KOPT-K1 (cell line): ENCODE results near the gene LCE3D.
"Not testable (repeated sequence)": the region's sequence is repeated elsewhere in the genome, so short reads cannot be mapped to it uniquely, and the experiment has no call there.

Experiments used
- H3K27ac ChIP-seq: fragments of 200-600 bp; sonication (generic); 2 replicates; pipeline ENCODE4 v1.5.1; 2016; ENCODE audit warnings: antibody characterized with exemption, mild to moderate bottlenecking, low read depth, low read length; ENCODE audit not compliant: poor library complexity, severe bottlenecking
- H3K36me3 ChIP-seq: fragments of 200-600 bp; sonication (generic); 2 replicates; pipeline ENCODE4 v1.5.1; 2017; ENCODE audit warnings: antibody characterized with exemption, mild to moderate bottlenecking, low read length, moderate library complexity; ENCODE audit not compliant: insufficient read depth
- H3K9me3 ChIP-seq: fragments of 200-600 bp; sonication (generic); 2 replicates; pipeline ENCODE4 v1.5.1; 2017; ENCODE audit warnings: antibody characterized with exemption, low read length, mild to moderate bottlenecking; ENCODE audit not compliant: insufficient read depth, poor library complexity, severe bottlenecking

Gene LCE3D

GRCh38 chr1:152580433-152580832 is at the start of gene LCE3D:
LCE3D (minus strand) TSS chr1:152580516; CDS start chr1:152579936, 580 bp downstream.
- H3K36me3 ChIP-seq = no peaks in the 10 kb centered on the region
- H3K27ac ChIP-seq = no peak within 1 kb of the TSS
- H3K9me3 ChIP-seq = no peaks in the 10 kb centered on the region

- no peaks in the 10 kb centered on the region for H3K36me3 ChIP-seq
- no peak overlapping the region for H3K27ac ChIP-seq
- H3K9me3 ChIP-seq = no peaks in the 10 kb centered on the region
Measured at GRCh38 chr1:152626744-152627143, 46.4 kb upstream of the LCE3D start.

GRCh38 chr1:152623203-152623844 is 43.0 kb upstream of the LCE3D start:
- no peak overlapping the region for H3K27ac ChIP-seq
- H3K9me3 ChIP-seq = peaks cover 15% of the 10 kb centered on the region
- no peaks in the 10 kb centered on the region for H3K36me3 ChIP-seq

- Histone ChIP-seq H3K27ac (no peak within 1 kb of the TSS), H3K36me3 (no peaks in the 10 kb centered on the region), H3K9me3 (peaks cover 19% of the 10 kb centered on the region)
Measured at GRCh38 chr1:152622803-152623202, 42.5 kb upstream of the LCE3D start, which contains the start of gene LCE3A. LCE3A (minus strand) TSS chr1:152623103; CDS start chr1:152623103, 0 bp downstream.

GRCh38 chr1:152621993-152622392 is 41.7 kb upstream of the LCE3D start:
- H3K36me3 ChIP-seq = no peaks in the 10 kb centered on the region
- no peak overlapping the region for H3K27ac ChIP-seq
- H3K9me3 ChIP-seq = peaks cover 20% of the 10 kb centered on the region

GRCh38 chr1:152613511-152613910 is 33.2 kb upstream of the LCE3D start, which contains the start of gene LCE3B:
LCE3B (plus strand) TSS chr1:152613811; CDS start chr1:152613811, 0 bp downstream.
- peaks cover 7% of the 10 kb centered on the region for H3K9me3 ChIP-seq
- H3K36me3 ChIP-seq = no peaks in the 10 kb centered on the region
- no peak within 1 kb of the TSS for H3K27ac ChIP-seq

GRCh38 chr1:152599934-152600333 is 19.6 kb upstream of the LCE3D start, which contains the start of gene LCE3C:
LCE3C (plus strand) TSS chr1:152600234; CDS start chr1:152600732, 498 bp downstream.
- no peaks in the 10 kb centered on the region for H3K36me3 ChIP-seq
- H3K27ac ChIP-seq = no peak within 1 kb of the TSS
- no peaks in the 10 kb centered on the region for H3K9me3 ChIP-seq

GRCh38 chr1:152596986-152597385 is 16.7 kb upstream of the LCE3D start:
- Histone ChIP-seq H3K9me3 (no peaks in the 10 kb centered on the region), H3K36me3 (no peaks in the 10 kb centered on the region)

GRCh38 chr1:152585586-152585985 is 5.3 kb upstream of the LCE3D start:
- H3K36me3 ChIP-seq = no peaks in the 10 kb centered on the region
- no peaks in the 10 kb centered on the region for H3K9me3 ChIP-seq
- H3K27ac ChIP-seq = no peak overlapping the region

More at GRCh38 chr1:152596986-152597385, 16.7 kb upstream of the LCE3D start:
- H3K27ac ChIP-seq = no peak overlapping the region

GRCh38 chr1:152582647-152583046 is 2.3 kb upstream of the LCE3D start:
- Histone ChIP-seq H3K27ac (no peak overlapping the region), H3K36me3 (no peaks in the 10 kb centered on the region), H3K9me3 (no peaks in the 10 kb centered on the region)

- not testable (repeated sequence) for H3K9me3 ChIP-seq
Measured at GRCh38 chr1:152579526-152579925, 790 bp downstream of the LCE3D start.

GRCh38 chr1:152577168-152577567 is 3.1 kb downstream of the LCE3D start:
- Histone ChIP-seq H3K9me3 (no peaks in the 10 kb centered on the region), H3K27ac (no peak overlapping the region), H3K36me3 (no peaks in the 10 kb centered on the region)

More at GRCh38 chr1:152579526-152579925, 790 bp downstream of the LCE3D start:
- not testable (repeated sequence) for H3K36me3 ChIP-seq, H3K27ac ChIP-seq

- H3K27ac ChIP-seq = no peak within 1 kb of the TSS
- H3K36me3 ChIP-seq = no peaks in the 10 kb centered on the region
- peaks cover 12% of the 10 kb centered on the region for H3K9me3 ChIP-seq
Measured at GRCh38 chr1:152566681-152567080, 13.6 kb downstream of the LCE3D start, which contains the start of gene LCE3E. LCE3E (minus strand) TSS chr1:152566780; CDS start chr1:152566208, 572 bp downstream.

- H3K36me3 ChIP-seq = no peaks in the 10 kb centered on the region
- H3K9me3 ChIP-seq = peaks cover 8% of the 10 kb centered on the region
- H3K27ac ChIP-seq = no peak overlapping the region
Measured at GRCh38 chr1:152565535-152566215, 14.6 kb downstream of the LCE3D start.

- peaks cover 3% of the 10 kb centered on the region for H3K9me3 ChIP-seq
- H3K27ac ChIP-seq = no peak overlapping the region
- H3K36me3 ChIP-seq = no peaks in the 10 kb centered on the region
Measured at GRCh38 chr1:152565115-152565514, 15.2 kb downstream of the LCE3D start.
